GM08714 (cell line): ENCODE data around the gene PTPRC.

Experiments used
- H3K4me3 ChIP-seq: fragments of 200-500 bp; sonication (Bioruptor generic); 2 replicates; pipeline ENCODE4 v1.5.1; 2014; ENCODE audit warnings: mild to moderate bottlenecking, low read length, inconsistent platforms
- ZNF274 ChIP-seq: IDR thresholded peaks from 2 replicates; pipeline ENCODE4 v1.6.1; 2012; ENCODE audit warnings: mild to moderate bottlenecking, low read depth, low read length

PTPRC gene

GRCh38 chr1:198701766-198702539, 63.1 kb downstream of the PTPRC start:
- no peak overlapping the region for H3K4me3 ChIP-seq
- TF ChIP-seq ZNF274: no peak

- no peak overlapping the region for H3K4me3 ChIP-seq
- TF ChIP-seq ZNF274: no peak
Observed at GRCh38 chr1:198708761-198709525, 70.1 kb downstream of the PTPRC start.

DNA sequence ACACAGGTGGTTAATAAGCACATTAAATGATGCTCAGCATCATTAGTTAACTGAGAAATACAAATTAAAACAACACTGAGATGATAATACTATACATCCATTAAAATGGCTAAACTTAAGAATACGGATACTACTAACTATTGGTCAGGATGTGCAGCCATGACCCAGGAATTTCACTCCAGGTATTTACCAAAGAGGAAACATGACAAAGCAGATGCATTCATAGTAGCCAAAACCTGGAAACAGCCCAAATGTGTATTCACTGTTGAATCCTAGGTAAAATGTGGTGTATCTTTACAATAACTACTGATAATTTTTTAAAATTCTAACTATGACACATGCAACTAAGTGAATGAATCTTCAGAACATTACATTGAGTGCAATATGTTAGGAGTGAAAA, 73.0 kb downstream of the PTPRC start:
- H3K4me3 ChIP-seq: no peak overlapping the region
- TF ChIP-seq ZNF274: no peak

GRCh38 chr1:198713081-198713480, 74.2 kb downstream of the PTPRC start:
- no peak for TF ChIP-seq ZNF274
- H3K4me3 ChIP-seq: no peak overlapping the region

- TF ChIP-seq ZNF274: no peak
- H3K4me3 ChIP-seq: no peak overlapping the region
Observed at GRCh38 chr1:198714271-198714670, 75.4 kb downstream of the PTPRC start.

GRCh38 chr1:198716051-198716450, 77.2 kb downstream of the PTPRC start:
- no peak overlapping the region for H3K4me3 ChIP-seq
- no peak for TF ChIP-seq ZNF274

- H3K4me3 ChIP-seq: no peak overlapping the region
- no peak for TF ChIP-seq ZNF274
Observed at GRCh38 chr1:198717510-198717909, 78.7 kb downstream of the PTPRC start.

DNA sequence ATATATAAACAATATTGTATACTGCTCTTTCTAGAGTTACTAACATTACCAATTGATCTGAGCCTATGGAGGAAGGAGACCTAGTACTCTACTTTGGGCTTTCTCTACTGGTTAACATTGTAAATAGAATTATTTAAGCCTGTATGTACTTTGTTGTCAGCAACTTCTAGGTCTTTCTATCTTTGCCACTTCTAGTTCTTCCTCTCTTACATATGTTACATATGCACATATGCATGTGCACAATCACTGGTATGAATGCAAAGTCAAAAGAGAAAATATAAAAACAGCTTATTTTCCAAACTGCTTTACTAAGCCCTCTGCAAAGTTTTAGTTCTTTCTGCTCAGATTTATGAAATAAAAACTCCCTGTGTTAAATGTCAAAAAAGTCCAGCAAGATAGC, 84.3 kb downstream of the PTPRC start:
- no peak for TF ChIP-seq ZNF274

GRCh38 chr1:198725090-198725489, 86.2 kb downstream of the PTPRC start:
- TF ChIP-seq ZNF274: no peak
- H3K4me3 ChIP-seq: no peak overlapping the region

More for the DNA sequence above, 84.3 kb downstream of the PTPRC start:
- H3K4me3 ChIP-seq: no peak overlapping the region

DNA sequence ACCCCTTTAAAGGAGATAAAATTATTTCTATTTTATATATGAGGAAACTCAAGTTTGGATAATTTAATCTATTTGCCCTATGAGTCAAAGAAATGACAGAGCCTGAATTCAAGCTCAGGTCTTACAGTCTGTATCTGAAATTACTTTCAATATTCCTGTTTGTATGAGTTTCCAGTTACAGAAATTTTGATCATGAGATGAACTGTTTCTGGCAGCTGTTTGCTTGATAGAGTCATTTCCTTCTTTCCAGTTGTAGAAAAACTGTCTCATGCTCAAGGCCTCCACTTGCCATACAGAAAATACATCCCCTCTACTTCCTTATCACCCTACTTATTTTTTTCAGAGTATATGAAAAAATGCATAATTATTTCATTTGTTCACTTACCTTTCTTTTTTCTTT, 87.6 kb downstream of the PTPRC start:
- no peak overlapping the region for H3K4me3 ChIP-seq
- no peak for TF ChIP-seq ZNF274

GRCh38 chr1:198729195-198729863, 90.5 kb downstream of the PTPRC start:
- TF ChIP-seq ZNF274: no peak
- no peak overlapping the region for H3K4me3 ChIP-seq

DNA sequence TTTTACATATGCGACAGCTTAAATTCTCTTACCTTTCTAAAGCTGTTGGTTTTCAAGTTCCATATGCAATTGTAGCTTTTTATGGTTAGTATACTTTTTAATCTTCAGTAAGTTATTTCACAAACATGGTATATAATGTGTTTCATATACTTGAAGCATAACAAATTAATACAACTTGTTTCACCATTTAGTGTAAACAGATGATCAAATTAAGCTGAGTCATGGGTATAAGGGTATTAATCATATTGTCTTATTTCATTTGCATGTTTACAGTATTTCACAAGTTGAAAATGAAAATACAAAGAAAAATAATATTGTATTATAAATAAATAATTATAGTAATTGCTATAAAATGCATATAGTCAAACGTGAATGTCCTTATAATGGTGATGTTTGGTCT, 92.1 kb downstream of the PTPRC start:
- TF ChIP-seq ZNF274: no peak
- no peak overlapping the region for H3K4me3 ChIP-seq

GRCh38 chr1:198734323-198735008, 95.6 kb downstream of the PTPRC start:
- no peak for TF ChIP-seq ZNF274
- H3K4me3 ChIP-seq: no peak overlapping the region

DNA sequence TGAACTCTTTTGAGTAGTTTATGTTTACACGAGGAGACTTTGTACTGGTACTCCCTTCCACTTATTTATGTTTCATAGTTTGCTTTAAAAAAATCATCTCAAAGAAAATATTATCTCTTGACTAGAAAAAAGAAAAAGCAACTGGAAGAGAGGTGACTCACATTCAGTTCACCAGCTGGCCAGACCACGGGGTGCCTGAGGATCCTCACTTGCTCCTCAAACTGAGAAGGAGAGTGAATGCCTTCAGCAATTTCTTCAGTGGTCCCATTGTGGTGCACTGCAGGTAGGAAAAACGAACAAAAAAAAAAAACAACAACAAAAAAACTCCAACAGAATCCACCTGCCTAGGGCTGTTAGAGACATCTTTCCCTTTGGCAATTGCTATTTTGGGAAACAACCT, 102.9 kb downstream of the PTPRC start:
- TF ChIP-seq ZNF274: no peak

DNA sequence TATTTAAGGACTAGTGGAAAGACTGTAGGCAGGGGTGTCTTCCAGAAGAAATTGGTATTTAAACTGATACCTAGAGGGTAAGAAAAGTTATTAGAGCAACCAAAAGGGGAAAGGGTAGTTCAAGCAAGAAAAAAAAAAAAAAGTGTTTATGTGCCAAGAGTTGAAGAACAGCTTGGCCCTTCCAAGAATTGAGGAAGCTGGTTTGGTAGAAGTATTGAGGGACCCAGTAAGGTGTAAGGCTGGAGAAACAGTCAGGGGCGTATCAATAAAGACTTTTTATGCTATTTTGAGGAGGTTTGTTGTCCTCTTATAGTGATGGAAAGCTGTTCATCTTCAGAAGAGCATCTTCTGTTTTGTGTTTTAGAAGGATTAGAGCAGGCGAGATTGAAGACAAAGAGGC, 108.3 kb downstream of the PTPRC start:
- TF ChIP-seq ZNF274: no peak
- no peak overlapping the region for H3K4me3 ChIP-seq

More for the DNA sequence above, 102.9 kb downstream of the PTPRC start:
- no peak overlapping the region for H3K4me3 ChIP-seq
